OCI-LY3 (cell line): ENCODE measurements around the gene BBC3.

Experiments
- H2AFZ ChIP-seq: fragments of 200-600, 300-600 bp; shearing (Covaris generic); 2 replicates; pipeline ENCODE4 v1.6.0; 2014; ENCODE audit warnings: antibody characterized with exemption, low read depth, low read length
- H3K27ac ChIP-seq: fragments of 200-600, 300-600 bp; sonication (generic); 2 replicates; pipeline ENCODE4 v1.5.1; 2014; ENCODE audit warnings: mild to moderate bottlenecking, low read length, moderate library complexity, mixed read lengths
- H3K27me3 ChIP-seq: fragments of 200-600, 300-600 bp; sonication (generic); 2 replicates; pipeline ENCODE4 v1.6.1; 2014; ENCODE audit warnings: low read depth, low read length, mixed read lengths
- H3K36me3 ChIP-seq: fragments of 200-600, 300-600 bp; sonication (generic); replicated peaks from 2 replicates; pipeline ENCODE3; 2014; ENCODE audit warnings: low read depth, low read length, mixed read lengths
- H3K4me1 ChIP-seq: fragments of 300-600, 200-600 bp; sonication (generic); 2 replicates; pipeline ENCODE4 v1.6.1; 2014; ENCODE audit warnings: low read length, mixed read lengths
- H3K4me2 ChIP-seq: fragments of 200-600, 300-600 bp; sonication (generic); 2 replicates; pipeline ENCODE4 v1.6.1; 2014; ENCODE audit warnings: low read length, mixed read lengths
- H3K4me3 ChIP-seq: fragments of 300-600, 200-600 bp; sonication (generic); 2 replicates; pipeline ENCODE4 v1.5.1; 2014; ENCODE audit warnings: antibody characterized with exemption, mild to moderate bottlenecking, low read length, moderate library complexity
- H3K79me2 ChIP-seq: fragments of 300-600, 200-600 bp; shearing (Covaris generic); 2 replicates; pipeline ENCODE4 v1.6.1; 2014; ENCODE audit warnings: mild to moderate bottlenecking, low read length, mixed read lengths
- H3K9ac ChIP-seq: fragments of 300-600, 200-600 bp; shearing (Covaris generic); 2 replicates; pipeline ENCODE4 v1.6.0; 2014; ENCODE audit warnings: mild to moderate bottlenecking, low read length, moderate library complexity
- H3K9me3 ChIP-seq: fragments of 200-600, 300-600 bp; shearing (Covaris generic); 2 replicates; pipeline ENCODE4 v1.6.1; 2014; ENCODE audit warnings: low read length, mixed read lengths; ENCODE audit not compliant: insufficient read depth
- H4K20me1 ChIP-seq: fragments of 200-600, 300-600 bp; sonication (generic); 2 replicates; pipeline ENCODE4 v1.6.1; 2016; ENCODE audit warnings: low read length, mixed read lengths; ENCODE audit not compliant: insufficient read depth
- CTCF ChIP-seq: fragments of 200-600, 300-600 bp; sonication (generic); IDR thresholded peaks from 2 replicates; pipeline ENCODE4 v1.5.1; 2014; ENCODE audit warnings: antibody characterized with exemption, low read length, low read depth
- EZH2phosphoT487 ChIP-seq: fragments of 200-600 bp; shearing (Covaris generic); IDR thresholded peaks from 2 replicates; pipeline ENCODE4 v1.6.1; 2018; ENCODE audit warnings: antibody characterized with exemption, mixed run types, low read depth

BBC3 gene

GRCh38 chr19:47231215-47232054 is 436 bp upstream of the BBC3 start:
- Histone ChIP-seq H3K4me2 (peak overlapping the region; percentile 94), H4K20me1 (peaks cover 13% of the 10 kb centered on the region), H3K27me3 (peaks cover 6% of the 10 kb centered on the region; the same call in 1 of the 2 replicates), H3K9ac (peak overlapping the region; percentile 67), H3K4me1 (peaks cover 41% of the 10 kb centered on the region), H2AFZ (peak overlapping the region; percentile 68), H3K27ac (peak overlapping the region; percentile 59), H3K9me3 (no peaks in the 10 kb centered on the region), H3K79me2 (peaks cover 30% of the 10 kb centered on the region), H3K36me3 (no peaks in the 10 kb centered on the region), H3K4me3 (peak overlapping the region; percentile 96)
- TF ChIP-seq EZH2phosphoT487 (no peak), CTCF (no peak)

- no peaks in the 10 kb centered on the region for H3K9me3 ChIP-seq
- H3K27ac ChIP-seq, result peak overlapping the region; percentile 88
- peak; percentile 68 for TF ChIP-seq CTCF
- TF ChIP-seq EZH2phosphoT487, result no peak
- H3K9ac ChIP-seq, result peak overlapping the region; percentile 92
- peaks cover 35% of the 10 kb centered on the region for H3K79me2 ChIP-seq
- H3K4me1 ChIP-seq, result peaks cover 48% of the 10 kb centered on the region
- H3K36me3 ChIP-seq, result peaks cover 5% of the 10 kb centered on the region
- peaks cover 13% of the 10 kb centered on the region for H4K20me1 ChIP-seq
- peak overlapping the region; percentile 96 for H3K4me3 ChIP-seq
- H2AFZ ChIP-seq, result no peak overlapping the region
- H3K4me2 ChIP-seq, result peak overlapping the region; percentile 89
- no peaks in the 10 kb centered on the region for H3K27me3 ChIP-seq
Observed at GRCh38 chr19:47230054-47230920, 712 bp downstream of the BBC3 start.

DNA sequence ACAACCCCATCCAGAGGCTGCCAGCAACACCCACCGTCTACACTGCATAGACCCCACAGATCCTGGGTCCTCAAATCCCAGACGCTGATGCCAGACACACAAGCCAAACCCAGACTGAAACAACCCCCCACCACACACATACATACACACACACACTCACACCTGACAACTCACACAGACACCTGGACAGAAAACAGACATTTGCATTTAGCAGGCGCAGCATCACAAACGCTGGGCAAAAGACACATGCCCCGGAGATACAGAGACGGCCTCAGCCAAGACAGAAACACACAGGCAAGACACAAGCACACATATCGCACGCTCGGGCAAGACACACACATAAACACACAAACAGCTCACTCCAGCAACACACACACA is 1.3 kb downstream of the BBC3 start:
- peak overlapping the region; percentile 88 for H3K27ac ChIP-seq

More for the DNA sequence above, 1.3 kb downstream of the BBC3 start:
- H3K79me2 ChIP-seq, result peaks cover 37% of the 10 kb centered on the region
- H3K4me1 ChIP-seq, result peaks cover 48% of the 10 kb centered on the region
- H3K27me3 ChIP-seq, result no peaks in the 10 kb centered on the region
- H3K36me3 ChIP-seq, result peaks cover 7% of the 10 kb centered on the region
- H3K4me2 ChIP-seq, result peak overlapping the region; percentile 89
- peak overlapping the region; percentile 96 for H3K4me3 ChIP-seq
- peaks cover 13% of the 10 kb centered on the region for H4K20me1 ChIP-seq
- peak overlapping the region; percentile 92 for H3K9ac ChIP-seq
- TF ChIP-seq CTCF (no peak), EZH2phosphoT487 (no peak)
- H2AFZ ChIP-seq, result no peak overlapping the region
- no peaks in the 10 kb centered on the region for H3K9me3 ChIP-seq
